T-helper 1 cell treated with Interleukin-12 subunit alpha and Interleukin-12 subunit beta and Interleukin-4 antibody, amounts not matched to agents 30 ng/mL and 1 ng/mL, for 36 hours (primary cell): ENCODE data around the gene BTNL8. TPM values are rescaled to one million over a fixed set of nuclear protein-coding genes. Genes with fewer than 3 reads are reported as not detected.
"Not testable (repeated sequence)": the region's sequence is repeated elsewhere in the genome, so short reads cannot be mapped to it uniquely, and the experiment has no call there.

Experiments used
- intact Hi-C: fragments of 100-400 bp; cut with micrococcal nuclease; formaldehyde crosslinking; loops from one replicate; pipeline ENCODE4 v1.15.1; 2024
- total RNA-seq: library from RNA; stranded (reverse); gene quantifications from 2 replicates; pipeline ENCODE4 v1.2.3, GENCODE V29; 2022

Gene BTNL8
- total RNA-seq, 1 donor from 2014 or later: not detected

GRCh38 chr5:180874804-180875582 is 24.0 kb upstream of the BTNL8 start:
- intact Hi-C loops: no loop called here

GRCh38 chr5:180875860-180876426 is 23.0 kb upstream of the BTNL8 start:
- intact Hi-C loops: no loop called here

GRCh38 chr5:180885845-180886529 is 13.0 kb upstream of the BTNL8 start:
- intact Hi-C loops: not testable (repeated sequence)

GRCh38 chr5:180889381-180889780 is 9.6 kb upstream of the BTNL8 start:
- intact Hi-C loops: no loop called here

GRCh38 chr5:180895330-180895729 is 3.6 kb upstream of the BTNL8 start:
- intact Hi-C loops: not testable (repeated sequence)

GRCh38 chr5:180900178-180900577 is 1.2 kb downstream of the BTNL8 start:
- intact Hi-C loops: no loop called here

- intact Hi-C loops: no loop called here
These were observed 2.5 kb downstream of the BTNL8 start for GRCh38 chr5:180901319-180902009.

GRCh38 chr5:180908400-180908799 is 9.4 kb downstream of the BTNL8 start:
- intact Hi-C loops: no loop called here

- intact Hi-C loops: no loop called here
These were observed 10.2 kb downstream of the BTNL8 start for GRCh38 chr5:180908998-180909731.

- intact Hi-C loops: no loop called here
These were observed 10.8 kb downstream of the BTNL8 start for GRCh38 chr5:180909782-180910181.

- intact Hi-C loops: no loop called here
These were observed 11.2 kb downstream of the BTNL8 start for GRCh38 chr5:180910182-180910581.

- intact Hi-C loops: no loop called here
These were observed 11.8 kb downstream of the BTNL8 start for GRCh38 chr5:180910735-180911134.

- intact Hi-C loops: no loop called here
These were observed 15.7 kb downstream of the BTNL8 start for GRCh38 chr5:180914646-180915045.

GRCh38 chr5:180915924-180916323 is 17.0 kb downstream of the BTNL8 start:
- intact Hi-C loops: no loop called here

- intact Hi-C loops: no loop called here
These were observed 19.4 kb downstream of the BTNL8 start for GRCh38 chr5:180918380-180918779.

GRCh38 chr5:180920710-180921109 is 21.8 kb downstream of the BTNL8 start:
- intact Hi-C loops: no loop called here

GRCh38 chr5:180922932-180923331 is 24.0 kb downstream of the BTNL8 start:
- intact Hi-C loops: no loop called here

- intact Hi-C loops: no loop called here
These were observed 33.7 kb downstream of the BTNL8 start for GRCh38 chr5:180932660-180933059.

- intact Hi-C loops: no loop called here
These were observed 36.2 kb downstream of the BTNL8 start for GRCh38 chr5:180935203-180935602.

- intact Hi-C loops: no loop called here
These were observed 39.3 kb downstream of the BTNL8 start for GRCh38 chr5:180938294-180938693.

- intact Hi-C loops: no loop called here
These were observed 51.5 kb downstream of the BTNL8 start for GRCh38 chr5:180950291-180950949.
